ENCODE measurements around the gene TRIM24.

Gene TRIM24

DNA sequence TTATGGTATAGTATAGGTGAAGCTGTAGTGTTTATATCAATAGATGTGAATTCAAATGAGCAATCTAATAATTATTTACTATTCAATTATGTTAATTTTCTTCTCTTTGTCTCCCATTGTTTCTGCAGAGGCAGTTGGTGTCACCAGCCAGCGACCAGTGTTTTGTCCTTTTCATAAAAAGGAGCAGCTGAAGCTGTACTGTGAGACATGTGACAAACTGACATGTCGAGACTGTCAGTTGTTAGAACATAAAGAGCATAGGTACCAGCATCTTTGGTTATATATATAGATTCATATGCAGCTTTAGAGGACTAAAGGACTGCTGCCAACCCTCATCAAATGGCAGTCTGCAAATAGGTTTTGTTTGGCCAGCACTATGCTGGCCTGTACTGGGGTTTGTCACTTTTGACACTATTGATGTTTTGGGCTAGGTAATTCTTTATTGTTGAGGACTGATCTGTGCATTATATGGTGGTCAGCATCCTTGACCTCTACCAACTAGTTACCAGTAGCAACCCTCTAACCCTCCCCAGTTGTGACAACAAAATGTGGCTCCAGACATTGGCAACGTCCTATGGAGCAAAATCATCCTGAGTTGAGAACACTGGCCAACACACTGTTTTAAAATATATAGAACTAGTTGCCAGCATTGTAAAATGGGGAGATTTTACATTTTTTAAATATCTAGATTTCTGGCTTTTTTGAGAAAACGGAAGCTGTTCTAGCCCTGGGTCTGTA lies 59.2 kb downstream of the TRIM24 start:
- H3K4me3 Mint-ChIP-seq: no peak overlapping the region
- peaks cover 92% of the 10 kb centered on the region for H3K36me3 Mint-ChIP-seq (ENCODE audit: low read depth)
- TF ChIP-seq, protein P1, sequence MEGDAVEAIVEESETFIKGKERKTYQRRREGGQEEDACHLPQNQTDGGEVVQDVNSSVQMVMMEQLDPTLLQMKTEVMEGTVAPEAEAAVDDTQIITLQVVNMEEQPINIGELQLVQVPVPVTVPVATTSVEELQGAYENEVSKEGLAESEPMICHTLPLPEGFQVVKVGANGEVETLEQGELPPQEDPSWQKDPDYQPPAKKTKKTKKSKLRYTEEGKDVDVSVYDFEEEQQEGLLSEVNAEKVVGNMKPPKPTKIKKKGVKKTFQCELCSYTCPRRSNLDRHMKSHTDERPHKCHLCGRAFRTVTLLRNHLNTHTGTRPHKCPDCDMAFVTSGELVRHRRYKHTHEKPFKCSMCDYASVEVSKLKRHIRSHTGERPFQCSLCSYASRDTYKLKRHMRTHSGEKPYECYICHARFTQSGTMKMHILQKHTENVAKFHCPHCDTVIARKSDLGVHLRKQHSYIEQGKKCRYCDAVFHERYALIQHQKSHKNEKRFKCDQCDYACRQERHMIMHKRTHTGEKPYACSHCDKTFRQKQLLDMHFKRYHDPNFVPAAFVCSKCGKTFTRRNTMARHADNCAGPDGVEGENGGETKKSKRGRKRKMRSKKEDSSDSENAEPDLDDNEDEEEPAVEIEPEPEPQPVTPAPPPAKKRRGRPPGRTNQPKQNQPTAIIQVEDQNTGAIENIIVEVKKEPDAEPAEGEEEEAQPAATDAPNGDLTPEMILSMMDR (IDR thresholded peaks at IDR 0.05; ENCODE audit: unreplicated experiment in 3 of 3): no peak
- H3K27ac Mint-ChIP-seq: no peak overlapping the region
- H3K27me3 Mint-ChIP-seq (ENCODE audit: low read depth): no peaks in the 10 kb centered on the region
- H3K4me1 Mint-ChIP-seq: no peaks in the 10 kb centered on the region
- peaks cover 5% of the 10 kb centered on the region for H3K9me3 Mint-ChIP-seq

DNA sequence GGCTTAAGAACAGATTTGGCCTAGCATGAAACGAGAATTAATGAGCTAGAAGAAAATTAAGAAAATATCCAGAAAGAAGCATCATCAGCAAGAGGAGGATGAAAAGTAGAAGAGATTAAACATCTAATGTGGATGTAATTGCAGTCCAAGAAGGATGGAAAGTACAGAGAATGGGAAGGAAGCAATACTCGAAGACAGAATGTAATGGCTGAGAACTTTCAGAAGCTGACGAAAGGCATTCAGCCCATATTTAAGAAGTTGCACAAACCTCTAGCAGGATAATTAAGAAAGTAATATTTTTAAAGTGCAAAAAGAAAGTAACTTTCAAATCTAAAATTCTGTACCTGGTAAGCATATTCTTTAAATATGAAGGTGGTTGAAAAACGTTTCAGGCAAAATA lies 60.7 kb downstream of the TRIM24 start:
- Mint-ChIP-seq H3K36me3 (ENCODE audit: low read depth) (peaks cover 86% of the 10 kb centered on the region), H3K4me3 (no peak overlapping the region), H3K27ac (no peak overlapping the region), H3K4me1 (no peaks in the 10 kb centered on the region), H3K9me3 (peaks cover 11% of the 10 kb centered on the region), H3K27me3 (ENCODE audit: low read depth) (no peaks in the 10 kb centered on the region)
- TF ChIP-seq, protein P1 (IDR thresholded peaks at IDR 0.05; ENCODE audit: unreplicated experiment in 3 of 3): no peak

DNA sequence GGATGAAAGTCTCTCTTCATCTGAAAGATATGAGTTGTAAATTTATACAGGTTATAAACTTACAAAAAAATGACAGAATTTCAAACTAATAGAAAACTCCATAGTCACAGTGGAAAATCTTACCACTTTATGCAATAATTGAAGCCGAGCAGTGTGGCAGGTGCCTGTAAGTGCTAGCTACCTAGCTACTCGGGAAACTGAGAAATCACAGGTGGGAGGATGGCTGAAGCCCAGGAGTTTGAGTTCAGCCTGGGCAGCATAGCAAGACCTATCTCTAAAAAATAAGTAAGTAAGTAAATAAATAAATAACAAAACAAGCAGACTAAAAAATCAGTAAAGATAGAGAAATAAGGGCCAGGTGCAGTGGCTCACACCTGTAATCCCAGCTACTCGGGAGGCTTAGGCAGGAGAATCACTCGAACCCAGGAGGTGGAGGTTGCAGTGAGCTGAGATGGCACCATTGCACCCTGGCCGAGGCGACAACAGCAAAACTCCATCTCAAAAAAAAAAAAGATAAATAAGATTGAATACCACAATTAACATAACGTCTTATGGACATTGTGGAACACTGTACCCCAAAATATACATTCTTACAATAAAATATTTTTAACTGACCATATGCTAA lies 61.9 kb downstream of the TRIM24 start:
- TF ChIP-seq, protein P1 (IDR thresholded peaks at IDR 0.05; ENCODE audit: unreplicated experiment in 3 of 3): no peak
- Mint-ChIP-seq H3K9me3 (peaks cover 17% of the 10 kb centered on the region), H3K4me1 (no peaks in the 10 kb centered on the region), H3K4me3 (no peak overlapping the region), H3K36me3 (ENCODE audit: low read depth) (peaks cover 86% of the 10 kb centered on the region), H3K27ac (no peak overlapping the region), H3K27me3 (ENCODE audit: low read depth) (no peaks in the 10 kb centered on the region)

DNA sequence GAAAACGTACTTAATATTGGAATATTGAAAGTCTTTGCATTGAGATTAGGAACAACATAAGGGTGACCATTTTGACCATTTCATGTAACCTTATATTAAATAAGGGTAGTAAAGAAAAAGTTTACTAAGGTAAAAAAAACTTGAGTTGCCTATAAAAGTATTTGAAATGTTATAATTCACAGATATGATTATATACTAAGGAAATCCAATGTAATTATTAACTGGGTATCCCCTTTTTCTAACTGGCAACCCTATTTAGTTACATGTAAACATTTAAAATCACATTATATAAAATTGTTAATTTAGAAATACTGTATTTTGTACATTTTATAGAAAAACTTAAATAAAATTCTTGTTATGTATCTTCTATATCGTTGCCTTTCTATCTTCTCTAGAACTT lies 64.2 kb downstream of the TRIM24 start:
- Mint-ChIP-seq H3K9me3 (peaks cover 30% of the 10 kb centered on the region), H3K27me3 (ENCODE audit: low read depth) (no peaks in the 10 kb centered on the region), H3K4me3 (no peak overlapping the region), H3K36me3 (ENCODE audit: low read depth) (peaks cover 89% of the 10 kb centered on the region), H3K27ac (no peak overlapping the region), H3K4me1 (no peaks in the 10 kb centered on the region)
- TF ChIP-seq, protein P1 (IDR thresholded peaks at IDR 0.05; ENCODE audit: unreplicated experiment in 3 of 3): no peak

DNA sequence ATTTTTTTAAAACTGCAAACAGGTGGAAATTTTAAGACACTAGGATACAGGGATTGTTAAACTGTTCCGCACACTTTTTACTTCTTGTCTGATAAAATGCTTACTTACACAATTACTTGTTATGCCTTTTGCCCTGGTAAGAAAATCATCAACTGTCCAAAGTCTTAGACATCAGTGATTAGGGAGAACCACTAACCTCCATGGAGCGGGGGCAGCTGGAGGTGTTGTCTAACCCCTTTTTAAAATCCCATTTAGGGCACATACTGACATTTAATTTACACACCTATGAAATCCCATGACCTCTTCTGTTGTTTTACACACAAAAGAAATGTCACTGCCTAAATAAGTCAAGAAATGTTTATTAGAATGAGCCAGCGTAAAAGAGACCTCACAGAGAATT lies 65.7 kb downstream of the TRIM24 start:
- H3K4me3 Mint-ChIP-seq: no peak overlapping the region
- TF ChIP-seq, protein P1 (IDR thresholded peaks at IDR 0.05; ENCODE audit: unreplicated experiment in 3 of 3): no peak
- no peaks in the 10 kb centered on the region for H3K27me3 Mint-ChIP-seq (ENCODE audit: low read depth)
- H3K9me3 Mint-ChIP-seq: peaks cover 37% of the 10 kb centered on the region
- H3K4me1 Mint-ChIP-seq: no peaks in the 10 kb centered on the region
- H3K36me3 Mint-ChIP-seq (ENCODE audit: low read depth): peaks cover 89% of the 10 kb centered on the region
- H3K27ac Mint-ChIP-seq: no peak overlapping the region

Measured in nephron (organoid).